H1 (cell line): ENCODE data around the gene LGI4. TPM values are rescaled to one million over a fixed set of nuclear protein-coding genes. Genes with fewer than 3 reads are reported as not detected.

Source experiments
- CTCF ChIA-PET: fragments of 300-600 bp; sonication (Branson Sonifier 250); formaldehyde crosslinking; loops from one replicate; lab custom pipeline; 2021; ENCODE audit not compliant: partially characterized antibody; lab: Charles Lee
- POLR2A ChIA-PET: fragments of 300-600 bp; sonication (Branson Sonifier 250); formaldehyde crosslinking; loops from one replicate; lab custom pipeline; 2021; ENCODE audit warnings: inconsistent platforms; ENCODE audit not compliant: partially characterized antibody; lab: Charles Lee
- DNase-seq, 2 experiments: peaks; one replicate each; pipeline versions ENCODE4 v3.0.0 to v3.0.0-alpha.2; 2010 to 2022; ENCODE audit warnings: low spot score in 2 of 2, low read depth in 1 of 2, mixed read lengths in 1 of 2
- FAIRE-seq: peaks from 2 replicates; lab custom pipeline; 2011; peaks lifted over from hg19 to GRCh38; lab: Jason Lieb, UNC
- H2AFZ ChIP-seq: 2 replicates; pipeline ENCODE4 v1.8.1; 2012; ENCODE audit warnings: low read length, inconsistent platforms
- H2AK5ac ChIP-seq: 2 replicates; pipeline ENCODE4 v1.6.1; 2013; ENCODE audit warnings: low read depth, low read length
- H2BK120ac ChIP-seq: replicated peaks from 2 replicates; pipeline ENCODE3; 2013; ENCODE audit warnings: low read depth, low read length, inconsistent platforms
- H2BK12ac ChIP-seq: 2 replicates; pipeline ENCODE4 v1.6.1; 2013; ENCODE audit warnings: low read depth, low read length
- H2BK15ac ChIP-seq: 2 replicates; pipeline ENCODE4 v1.6.1; 2013; ENCODE audit warnings: low read length
- H2BK20ac ChIP-seq: 2 replicates; pipeline ENCODE4 v1.6.1; 2013; ENCODE audit warnings: low read length
- H2BK5ac ChIP-seq: 2 replicates; pipeline ENCODE4 v1.6.1; 2013; ENCODE audit warnings: low read depth, low read length
- H3K14ac ChIP-seq: 2 replicates; pipeline ENCODE4 v1.6.1; 2013; ENCODE audit warnings: inconsistent platforms; ENCODE audit not compliant: insufficient read length
- H3K18ac ChIP-seq: 2 replicates; pipeline ENCODE4 v1.6.1; 2013; ENCODE audit warnings: low read length; ENCODE audit errors: extremely low read depth
- H3K23ac ChIP-seq: 2 replicates; pipeline ENCODE4 v1.6.1; 2013; ENCODE audit warnings: inconsistent platforms; ENCODE audit not compliant: insufficient read length
- H3K23me2 ChIP-seq: 2 replicates; pipeline ENCODE4 v1.6.1; 2013; ENCODE audit warnings: low read depth, low read length
- H3K27ac ChIP-seq: 2 replicates; pipeline ENCODE4 v1.6.1; 2011; ENCODE audit warnings: low read depth, low read length, inconsistent platforms
- H3K27me3 ChIP-seq, 4 experiments: replicated peaks in 1 of 4; 1 replicate in 1 of 4; 2 replicates in 3 of 4; pipeline versions ENCODE4 v1.6.1 to v1.8.1; 2011 to 2013; ENCODE audit warnings: low read length in 3 of 4, mild to moderate bottlenecking in 3 of 4, inconsistent platforms in 2 of 4, mixed read lengths in 2 of 4, moderate library complexity in 1 of 4; ENCODE audit not compliant: control insufficient read depth in 3 of 4, insufficient read depth in 3 of 4; ENCODE audit errors: extremely low read depth in 1 of 4
- H3K36me3 ChIP-seq, 4 experiments: 2 replicates each; pipeline versions ENCODE4 v1.6.1 to v1.8.1; 2011 to 2013; ENCODE audit warnings: mild to moderate bottlenecking in 4 of 4, low read length in 3 of 4, moderate library complexity in 2 of 4, control low read depth in 1 of 4, inconsistent platforms in 1 of 4; ENCODE audit not compliant: insufficient read depth in 4 of 4, control insufficient read depth in 2 of 4
- H3K4ac ChIP-seq: replicated peaks from 2 replicates; pipeline ENCODE3; 2013; ENCODE audit warnings: low read length, low read depth, mixed read lengths, inconsistent platforms; ENCODE audit not compliant: insufficient read length
- H3K4me1 ChIP-seq, 4 experiments: replicated peaks in 1 of 4; 1 replicate in 1 of 4; 2 replicates in 3 of 4; pipeline versions ENCODE4 v1.6.1 to v1.8.1; 2011 to 2013; ENCODE audit warnings: low read length in 3 of 4, inconsistent platforms in 2 of 4, mixed read lengths in 1 of 4; ENCODE audit not compliant: insufficient read depth in 4 of 4, control insufficient read depth in 3 of 4
- H3K4me2 ChIP-seq, 2 experiments: 2 replicates each; pipeline versions ENCODE4 v1.6.1 to v1.8.1; 2011 to 2013; ENCODE audit warnings: low read depth in 2 of 2, low read length in 2 of 2, control low read depth in 1 of 2, inconsistent platforms in 1 of 2, mild to moderate bottlenecking in 1 of 2; ENCODE audit not compliant: insufficient read depth in 1 of 2
- H3K4me3 ChIP-seq, 4 experiments: fragments of 200-600, 300-600 bp in 1 of 4; sonication (generic), shearing (Covaris generic), sonication (Bioruptor Twin) in 1 of 4; 2 replicates each; pipeline versions ENCODE4 v1.5.1 to v1.8.1; 2011 to 2016; ENCODE audit warnings: low read length in 4 of 4, low read depth in 3 of 4, control low read depth in 2 of 4, inconsistent platforms in 2 of 4, mild to moderate bottlenecking in 2 of 4, mixed read lengths in 1 of 4, moderate library complexity in 1 of 4; ENCODE audit not compliant: insufficient read depth in 2 of 4; ENCODE audit errors: extremely low read depth in 1 of 4
- H3K56ac ChIP-seq: replicated peaks from 2 replicates; pipeline ENCODE3; 2013; ENCODE audit warnings: low read depth, mild to moderate bottlenecking, mixed read lengths, low read length, inconsistent platforms; ENCODE audit not compliant: insufficient read length
- H3K79me1 ChIP-seq: 2 replicates; pipeline ENCODE4 v1.6.1; 2013; ENCODE audit warnings: low read depth, low read length, control low read depth
- H3K79me2 ChIP-seq, 2 experiments: 2 replicates each; pipeline versions ENCODE4 v1.6.1 to v1.8.1; 2012 to 2013; ENCODE audit warnings: low read length in 2 of 2, mild to moderate bottlenecking in 2 of 2, inconsistent platforms in 1 of 2; ENCODE audit not compliant: insufficient read depth in 2 of 2, control insufficient read depth in 1 of 2
- H3K9ac ChIP-seq, 4 experiments: replicated peaks in 1 of 4; 1 replicate in 1 of 4; 2 replicates in 3 of 4; pipeline versions ENCODE4 v1.6.1 to v1.8.1; 2011 to 2013; ENCODE audit warnings: low read depth in 3 of 4, low read length in 3 of 4, control low read depth in 2 of 4, mild to moderate bottlenecking in 2 of 4, moderate library complexity in 2 of 4, inconsistent platforms in 1 of 4; ENCODE audit errors: extremely low read depth in 1 of 4
- H3K9me3 ChIP-seq, 2 experiments: 2 replicates each; pipeline versions ENCODE4 v1.6.1 to v1.8.1; 2012 to 2013; ENCODE audit warnings: mild to moderate bottlenecking in 2 of 2, moderate library complexity in 2 of 2, control low read depth in 1 of 2, inconsistent platforms in 1 of 2, low read depth in 1 of 2, low read length in 1 of 2, mixed read lengths in 1 of 2; ENCODE audit not compliant: insufficient read depth in 2 of 2
- H4K20me1 ChIP-seq, 2 experiments: replicated peaks in 1 of 2; 2 replicates each; pipeline versions ENCODE3 to v1.8.1; 2011 to 2013; ENCODE audit warnings: inconsistent platforms in 2 of 2, low read length in 2 of 2, mild to moderate bottlenecking in 1 of 2; ENCODE audit not compliant: insufficient read depth in 2 of 2, control insufficient read depth in 1 of 2
- H4K5ac ChIP-seq: 2 replicates; pipeline ENCODE4 v1.6.1; 2013; ENCODE audit warnings: low read length, low read depth, mixed read lengths, inconsistent platforms; ENCODE audit not compliant: insufficient read length
- H4K8ac ChIP-seq: 2 replicates; pipeline ENCODE4 v1.8.0; 2013; ENCODE audit warnings: mild to moderate bottlenecking, moderate library complexity, low read length, inconsistent platforms; ENCODE audit not compliant: insufficient read depth; ENCODE audit errors: extremely low read depth
- H4K91ac ChIP-seq: replicated peaks from 2 replicates; pipeline ENCODE3; 2013; ENCODE audit warnings: low read length, mixed read lengths, inconsistent platforms; ENCODE audit not compliant: insufficient read length
- BRCA1 ChIP-seq: IDR thresholded peaks from 2 replicates; pipeline ENCODE4 v1.6.1; 2012; ENCODE audit warnings: low read depth, low read length, improper control_type of control experiment
- CHD1 ChIP-seq: IDR thresholded peaks from 2 replicates; pipeline ENCODE4 v1.6.1; 2012; ENCODE audit warnings: low read depth, low read length, improper control_type of control experiment
- CHD2 ChIP-seq: IDR thresholded peaks from 2 replicates; pipeline ENCODE4 v1.6.1; 2012; ENCODE audit warnings: low read length, improper control_type of control experiment
- GTF2F1 ChIP-seq: IDR thresholded peaks from 2 replicates; pipeline ENCODE4 v1.6.1; 2012; ENCODE audit warnings: low read depth, low read length, improper control_type of control experiment, borderline replicate concordance
- NRF1 ChIP-seq: IDR thresholded peaks from 2 replicates; pipeline ENCODE4 v1.6.1; 2011; ENCODE audit warnings: mild to moderate bottlenecking, low read depth, low read length, improper control_type of control experiment
- RAD21 ChIP-seq, 2 experiments: IDR thresholded peaks in 1 of 2; conservative IDR thresholded peaks in 1 of 2; 2 replicates each; pipeline ENCODE4 v1.6.1; 2011; ENCODE audit warnings: low read depth in 2 of 2, low read length in 2 of 2, improper control_type of control experiment in 1 of 2, inconsistent platforms in 1 of 2, mild to moderate bottlenecking in 1 of 2, moderate library complexity in 1 of 2
- RFX5 ChIP-seq: IDR thresholded peaks from 2 replicates; pipeline ENCODE4 v1.6.1; 2011; ENCODE audit warnings: low read depth, low read length, improper control_type of control experiment, borderline replicate concordance
- RXRA ChIP-seq: IDR thresholded peaks from 2 replicates; pipeline ENCODE4 v1.6.1; 2011; ENCODE audit warnings: low read depth, mild to moderate bottlenecking, low read length, moderate library complexity; ENCODE audit not compliant: insufficient read depth
- SIN3A ChIP-seq, 2 experiments: IDR thresholded peaks in 1 of 2; conservative IDR thresholded peaks in 1 of 2; 2 replicates each; pipeline ENCODE4 v1.6.1; 2011 to 2012; ENCODE audit warnings: low read length in 2 of 2, improper control_type of control experiment in 1 of 2, low read depth in 1 of 2, mild to moderate bottlenecking in 1 of 2
- SRF ChIP-seq: IDR thresholded peaks from 2 replicates; pipeline ENCODE4 v1.6.1; 2011; ENCODE audit warnings: mild to moderate bottlenecking, low read depth, low read length, moderate library complexity
- WGBS, 2 experiments: shearing (Covaris generic) in 1 of 2; methylation state at CpG; one replicate each; pipeline versions ENCODE4 v1.1.6 to v1.1.7; 2013 to 2015; ENCODE audit warnings: low lambda C conversion rate in 2 of 2, mixed read lengths in 2 of 2, inconsistent platforms in 1 of 2, low coverage in 1 of 2, missing lambda C conversion rate in 1 of 2; ENCODE audit not compliant: insufficient replicate concordance in 2 of 2, insufficient coverage in 1 of 2, insufficient read length in 1 of 2; ENCODE audit errors: extremely low coverage in 1 of 2, missing lambda C conversion rate in 1 of 2; 5-methylcytosine and 5-hydroxymethylcytosine counted together
- polyA plus RNA-seq, 7 experiments: library from polyadenylated mRNA; depleted of rRNA in 3 of 7; stranded (reverse) in 5 of 7; unstranded in 2 of 7; fragments of >200 nt in 5 of 7; fragments of 200-250 nt in 2 of 7; gene quantifications; 1 replicate in 5 of 7; 2 replicates in 1 of 7; 4 replicates in 1 of 7; pipeline versions ENCODE4 v1.2.1 to v1.2.3, GENCODE V29; 2011 to 2013; ENCODE audit warnings: missing spikeins in 2 of 7, mixed read lengths in 2 of 7
- total RNA-seq: library from RNA; stranded (reverse); fragmentation: NEBNext Ultra II Directional; extraction: Animal tissue kit (Norgen Biotek cat#: 25700); gene quantifications from 2 replicates; pipeline ENCODE4 v1.2.1, GENCODE V29; 2021
- TF ChIP-seq, protein P1 (sequence below), 3 experiments: IDR thresholded peaks; 1 replicate in 2 of 3; 2 replicates in 1 of 3; pipeline versions ENCODE4 v1.5.1 to v1.6.1; 2011; ENCODE audit warnings: low read length in 3 of 3, mild to moderate bottlenecking in 3 of 3, inconsistent platforms in 2 of 3, low read depth in 1 of 3, moderate library complexity in 1 of 3; ENCODE audit not compliant: insufficient read depth in 1 of 3; ENCODE audit errors: control extremely low read depth in 1 of 3

LGI4 gene
- total and polyA plus RNA-seq, 2 of the 8 experiments (the other 6 are each of a cell fraction or from before 2014, with no cell fraction given) = 2.0 to 8.2 TPM

DNA sequence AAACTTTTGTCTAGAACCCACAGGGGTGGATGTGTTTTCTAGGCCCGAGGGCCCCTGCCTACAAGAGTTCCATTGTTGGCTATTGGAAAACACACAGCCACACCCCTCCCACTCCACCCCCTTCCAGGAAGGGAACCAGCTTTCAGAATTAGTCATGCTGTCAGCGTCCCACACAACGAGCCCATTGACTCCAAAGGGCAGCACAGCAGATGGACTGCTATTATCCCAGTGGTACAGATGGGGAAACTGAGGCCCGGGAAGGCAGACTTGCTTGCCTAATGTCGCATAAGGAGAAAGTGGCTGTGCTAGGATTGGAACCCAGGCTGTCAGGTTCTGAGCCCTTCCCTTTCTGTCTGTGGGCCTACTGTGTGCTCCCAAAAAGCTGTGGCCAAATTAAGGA lies 27.3 kb downstream of the LGI4 start:
- Histone ChIP-seq H3K4me1 (peaks cover 0 to 4% (median 1%) of the 10 kb centered on the region in 4 experiments; a peak in 2 of 7 replicates), H4K20me1 (peaks cover 0 to 7% of the 10 kb centered on the region in 2 experiments), H4K5ac (no peak overlapping the region), H2BK5ac (no peak overlapping the region), H3K9me3 (no peaks in the 10 kb centered on the region), H2BK12ac (no peak overlapping the region), H3K36me3 (no peaks in the 10 kb centered on the region), H3K27ac (no peak overlapping the region), H4K8ac (no peak overlapping the region), H3K4ac (no peak overlapping the region), H3K4me2 (no peak overlapping the region), H2AK5ac (no peak overlapping the region), H3K14ac (no peak overlapping the region), H3K27me3 (no peaks in the 10 kb centered on the region; a peak in 1 of 7 replicates), H3K23me2 (peaks cover 7% of the 10 kb centered on the region; the same call in 1 of the 2 replicates), H2AFZ (no peak overlapping the region), H3K23ac (no peak overlapping the region), H2BK20ac (no peak overlapping the region), H2BK120ac (no peak overlapping the region), H3K4me3 (no peak overlapping the region), H3K79me1 (no peaks in the 10 kb centered on the region), H3K56ac (no peak overlapping the region), H3K79me2 (no peaks in the 10 kb centered on the region), H4K91ac (no peak overlapping the region), H3K9ac (no peak overlapping the region), H3K18ac (no peak overlapping the region), H2BK15ac (no peak overlapping the region)
- WGBS, 2 experiments = 63% methylated on average over 5 of the region's 5 CpGs; no CpG with 5 or more reads in 1 of the 2 experiments
- no peak for FAIRE-seq
- POLR2A ChIA-PET = no interaction called here
- DNase-seq = no peak
- CTCF ChIA-PET = interaction anchor here (0.6 to 1.7 kb wide), 4 partner anchors 41 to 269 kb away, joined by 3 to 5 read pairs (median 3); no protein-coding TSS in a partner anchor
- TF ChIP-seq SIN3A (conservative IDR thresholded peaks at IDR 0.05 in 1 of 2, IDR thresholded peaks at IDR 0.05 in 1 of 2; ENCODE audit: low read depth in 1 of 2, low read length in 2 of 2) (no peak), RAD21 (IDR thresholded peaks at IDR 0.05 in 1 of 2, conservative IDR thresholded peaks at IDR 0.05 in 1 of 2; ENCODE audit: low read depth in 2 of 2, low read length in 2 of 2) (no peak), BRCA1 (no peak), RXRA (no peak), RFX5 (no peak), NRF1 (no peak), GTF2F1 (no peak), CHD2 (no peak), CHD1 (no peak), SRF (no peak)
- TF ChIP-seq, protein P1, sequence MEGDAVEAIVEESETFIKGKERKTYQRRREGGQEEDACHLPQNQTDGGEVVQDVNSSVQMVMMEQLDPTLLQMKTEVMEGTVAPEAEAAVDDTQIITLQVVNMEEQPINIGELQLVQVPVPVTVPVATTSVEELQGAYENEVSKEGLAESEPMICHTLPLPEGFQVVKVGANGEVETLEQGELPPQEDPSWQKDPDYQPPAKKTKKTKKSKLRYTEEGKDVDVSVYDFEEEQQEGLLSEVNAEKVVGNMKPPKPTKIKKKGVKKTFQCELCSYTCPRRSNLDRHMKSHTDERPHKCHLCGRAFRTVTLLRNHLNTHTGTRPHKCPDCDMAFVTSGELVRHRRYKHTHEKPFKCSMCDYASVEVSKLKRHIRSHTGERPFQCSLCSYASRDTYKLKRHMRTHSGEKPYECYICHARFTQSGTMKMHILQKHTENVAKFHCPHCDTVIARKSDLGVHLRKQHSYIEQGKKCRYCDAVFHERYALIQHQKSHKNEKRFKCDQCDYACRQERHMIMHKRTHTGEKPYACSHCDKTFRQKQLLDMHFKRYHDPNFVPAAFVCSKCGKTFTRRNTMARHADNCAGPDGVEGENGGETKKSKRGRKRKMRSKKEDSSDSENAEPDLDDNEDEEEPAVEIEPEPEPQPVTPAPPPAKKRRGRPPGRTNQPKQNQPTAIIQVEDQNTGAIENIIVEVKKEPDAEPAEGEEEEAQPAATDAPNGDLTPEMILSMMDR (IDR thresholded peaks at IDR 0.05; ENCODE audit: control extremely low read depth in 1 of 3, insufficient read depth in 1 of 3, low read depth in 1 of 3, low read length in 3 of 3) = no peak
